ENCODE measurements around the gene NKD1. TPM values are rescaled to one million over a fixed set of nuclear protein-coding genes. Genes with fewer than 3 reads are reported as not detected.

Gene NKD1
- polyA plus RNA-seq, 5 donors: 31.4 to 48.2 (median 34.6) TPM

- no peak for DNase-seq
Measured at GRCh38 chr16:50555952-50556673, 7.9 kb downstream of the NKD1 start.

DNA sequence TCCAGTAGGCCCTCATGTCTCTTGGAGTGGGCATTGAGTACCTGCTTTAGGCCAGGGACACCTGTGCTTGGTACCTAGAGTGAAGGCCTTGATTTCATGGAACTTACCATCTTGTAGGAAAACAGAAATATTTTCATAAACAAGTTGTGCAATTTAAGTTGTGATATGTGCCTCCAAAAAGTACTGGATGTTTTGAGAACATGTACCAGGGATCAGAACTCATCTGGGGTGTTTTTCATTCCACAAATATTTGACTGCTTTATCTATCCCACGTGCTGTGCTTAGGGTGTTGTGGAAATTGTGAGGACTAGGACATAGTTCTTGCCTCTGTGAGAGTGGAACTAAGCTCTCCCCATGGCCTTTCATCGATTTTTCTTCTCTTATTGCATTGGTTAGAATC, 8.8 kb downstream of the NKD1 start:
- no peak for DNase-seq

- DNase-seq: no peak
Measured at GRCh38 chr16:50558913-50559312, 10.7 kb downstream of the NKD1 start.

GRCh38 chr16:50559342-50559741, 11.1 kb downstream of the NKD1 start:
- no peak for DNase-seq

- no peak for DNase-seq
Measured at GRCh38 chr16:50559804-50560514, 11.8 kb downstream of the NKD1 start.

GRCh38 chr16:50560903-50561863, 13.0 kb downstream of the NKD1 start:
- no peak for DNase-seq

GRCh38 chr16:50562657-50563056, 14.5 kb downstream of the NKD1 start:
- no peak for DNase-seq

DNA sequence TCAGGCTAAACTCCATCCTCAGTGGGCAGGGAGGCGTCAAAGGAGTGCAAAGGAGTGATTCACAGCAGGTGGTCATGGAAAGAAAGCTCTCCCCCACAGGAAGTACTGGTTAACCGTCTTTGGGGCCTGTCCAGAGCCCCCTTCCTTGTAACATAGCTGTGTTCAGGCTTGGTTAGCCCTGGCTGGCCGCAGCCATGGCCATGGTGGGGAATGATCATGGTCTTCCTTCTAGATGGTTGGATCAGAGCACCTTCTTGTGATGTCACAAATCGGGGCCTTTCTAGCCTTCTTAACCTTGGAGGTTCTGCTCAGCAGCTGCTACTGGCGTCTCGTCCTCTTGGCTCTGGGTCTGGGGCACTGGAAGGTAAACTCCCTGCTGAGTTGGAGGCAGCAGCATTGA, 15.8 kb downstream of the NKD1 start:
- DNase-seq: no peak

DNA sequence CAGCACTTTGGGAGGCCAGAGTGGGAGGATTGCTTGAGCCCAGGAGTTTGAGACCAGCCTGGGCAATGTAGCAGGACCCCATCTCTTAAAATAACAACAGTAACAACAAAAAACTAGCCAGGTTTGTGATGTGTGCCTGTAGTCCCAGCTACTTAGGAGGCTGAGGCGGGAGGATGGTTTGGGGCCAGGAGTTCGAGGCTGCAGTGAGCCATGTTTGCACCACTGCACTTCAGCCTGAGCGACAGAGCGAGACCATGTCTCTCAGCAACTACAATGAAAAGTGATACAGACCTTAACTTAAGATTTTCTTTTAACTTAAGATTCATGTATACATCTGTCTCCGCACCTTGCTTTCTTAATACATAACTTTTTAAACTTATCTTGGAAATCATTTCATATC, 17.2 kb downstream of the NKD1 start:
- DNase-seq: no peak

- DNase-seq: no peak
Measured at GRCh38 chr16:50566014-50566962, 18.1 kb downstream of the NKD1 start.

GRCh38 chr16:50567651-50568050, 19.5 kb downstream of the NKD1 start:
- no peak for DNase-seq

DNA sequence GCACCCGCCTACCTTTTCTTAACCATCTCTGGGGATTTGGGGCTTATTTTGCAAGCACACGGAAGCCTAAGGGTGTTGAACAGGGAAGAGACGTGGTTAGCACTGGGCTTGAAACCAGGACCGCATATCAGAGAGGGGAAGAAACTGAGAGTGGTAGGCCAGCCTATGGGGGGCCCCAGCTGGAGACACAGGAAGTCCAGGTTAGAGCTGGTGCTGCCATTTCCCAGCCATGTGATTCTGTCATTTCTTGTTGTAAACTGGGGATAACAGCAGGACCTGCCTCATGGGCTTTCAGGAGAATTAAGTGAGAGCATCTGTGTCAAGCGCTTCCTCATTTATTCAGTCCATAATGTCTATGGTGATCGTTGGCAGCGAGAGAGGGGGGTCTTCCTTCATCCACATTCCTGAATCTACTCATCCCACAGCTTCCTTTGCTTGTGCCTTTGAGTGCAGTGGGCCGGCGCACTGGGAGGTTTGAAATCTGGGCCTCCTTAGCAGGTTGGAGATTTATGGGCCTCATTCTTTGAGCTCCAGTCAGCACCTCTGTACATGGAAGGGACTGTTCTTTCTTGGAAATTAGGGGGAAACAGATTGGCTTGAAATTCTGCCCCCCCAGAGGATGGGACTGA, 20.1 kb downstream of the NKD1 start:
- DNase-seq: no peak

DNA sequence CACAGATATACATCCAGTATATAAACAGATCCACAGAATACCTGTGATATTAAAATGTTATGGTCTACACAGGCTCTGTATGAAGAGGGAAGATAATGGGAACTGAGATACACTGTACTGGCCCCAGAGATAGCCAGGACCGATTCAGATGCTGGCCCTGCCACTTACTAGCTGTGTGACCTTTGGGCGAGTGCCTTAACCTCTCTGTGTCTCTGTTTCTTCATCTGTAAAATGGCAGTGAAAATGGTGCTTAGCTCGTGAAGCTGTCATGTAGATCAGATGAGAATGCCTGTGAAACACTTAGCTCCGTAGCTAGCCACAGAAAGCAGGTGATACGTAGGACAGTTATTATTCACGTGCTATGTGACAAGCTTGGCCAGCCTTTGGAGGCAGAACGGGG, 22.2 kb downstream of the NKD1 start:
- DNase-seq: no peak

- DNase-seq: no peak
Measured at GRCh38 chr16:50570808-50571598, 22.8 kb downstream of the NKD1 start.

- no peak for DNase-seq
Measured at GRCh38 chr16:50571786-50572185, 23.6 kb downstream of the NKD1 start.

GRCh38 chr16:50572700-50573099, 24.5 kb downstream of the NKD1 start:
- no peak for DNase-seq

GRCh38 chr16:50573279-50573678, 25.1 kb downstream of the NKD1 start:
- no peak for DNase-seq

DNA sequence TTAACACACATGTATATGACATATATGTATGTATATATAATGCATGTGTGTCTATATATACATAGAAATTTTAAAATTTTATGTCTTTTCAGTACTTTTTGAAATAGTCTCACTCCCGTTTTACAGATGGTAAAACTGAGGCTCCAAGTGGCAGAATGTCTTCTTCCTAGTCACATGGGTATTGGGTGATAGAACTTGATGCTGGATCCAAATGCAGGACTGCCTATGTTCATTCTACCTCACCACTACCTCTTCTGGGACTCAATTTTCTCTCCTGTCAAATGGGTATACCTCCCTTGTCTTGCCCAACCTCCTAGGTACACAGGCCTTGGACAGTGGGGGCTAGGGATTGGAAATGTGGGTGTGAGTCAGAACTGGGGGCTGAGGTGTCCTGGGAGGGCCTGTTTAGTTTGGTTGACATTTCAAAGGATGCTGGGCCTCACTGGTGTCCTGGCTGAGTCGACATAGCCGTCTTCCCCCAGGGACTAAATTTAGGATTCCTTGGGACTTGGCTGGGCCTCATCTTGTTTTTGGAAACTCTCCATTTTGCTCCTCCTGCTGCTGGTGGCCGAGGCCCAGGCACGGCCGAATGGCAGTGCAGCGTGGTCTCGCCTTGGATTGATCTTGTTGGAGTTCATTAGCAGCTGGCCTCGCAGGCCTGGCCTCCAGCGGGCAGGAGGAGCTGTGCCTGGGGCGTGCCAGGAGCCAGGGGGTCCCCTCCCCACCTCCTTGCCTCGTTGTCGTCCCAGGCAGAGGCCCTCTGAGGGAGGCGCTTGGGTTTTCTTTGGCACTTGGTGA, 25.9 kb downstream of the NKD1 start:
- peak; percentile 79 to 83 for DNase-seq

DNA sequence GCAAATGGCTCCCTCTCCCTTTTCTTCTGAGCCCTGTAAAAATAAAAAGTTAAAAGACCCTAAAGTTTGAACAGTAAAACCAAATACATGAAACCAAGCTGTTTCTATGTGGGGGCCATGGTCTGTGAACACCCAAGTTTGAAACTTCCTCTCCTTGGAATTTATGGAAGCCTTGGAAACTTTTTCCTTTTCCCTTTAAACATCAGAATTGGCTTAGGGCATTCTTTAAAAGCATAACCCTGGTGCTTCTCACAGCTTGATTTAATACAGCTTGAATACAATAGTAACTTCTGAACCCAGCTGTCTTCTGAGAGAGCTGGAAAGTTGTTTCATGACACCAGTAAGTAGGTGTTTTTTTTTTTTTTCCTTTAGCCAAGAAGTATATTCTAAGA, 26.5 kb downstream of the NKD1 start:
- peak in 1 of 2 donors; percentile 49 for DNase-seq
